ENCODE measurements around the gene HLA-DPA1.
"Not testable (repeated sequence)": the region's sequence is repeated elsewhere in the genome, so short reads cannot be mapped to it uniquely, and the experiment has no call there.

The HLA-DPA1 gene

DNA sequence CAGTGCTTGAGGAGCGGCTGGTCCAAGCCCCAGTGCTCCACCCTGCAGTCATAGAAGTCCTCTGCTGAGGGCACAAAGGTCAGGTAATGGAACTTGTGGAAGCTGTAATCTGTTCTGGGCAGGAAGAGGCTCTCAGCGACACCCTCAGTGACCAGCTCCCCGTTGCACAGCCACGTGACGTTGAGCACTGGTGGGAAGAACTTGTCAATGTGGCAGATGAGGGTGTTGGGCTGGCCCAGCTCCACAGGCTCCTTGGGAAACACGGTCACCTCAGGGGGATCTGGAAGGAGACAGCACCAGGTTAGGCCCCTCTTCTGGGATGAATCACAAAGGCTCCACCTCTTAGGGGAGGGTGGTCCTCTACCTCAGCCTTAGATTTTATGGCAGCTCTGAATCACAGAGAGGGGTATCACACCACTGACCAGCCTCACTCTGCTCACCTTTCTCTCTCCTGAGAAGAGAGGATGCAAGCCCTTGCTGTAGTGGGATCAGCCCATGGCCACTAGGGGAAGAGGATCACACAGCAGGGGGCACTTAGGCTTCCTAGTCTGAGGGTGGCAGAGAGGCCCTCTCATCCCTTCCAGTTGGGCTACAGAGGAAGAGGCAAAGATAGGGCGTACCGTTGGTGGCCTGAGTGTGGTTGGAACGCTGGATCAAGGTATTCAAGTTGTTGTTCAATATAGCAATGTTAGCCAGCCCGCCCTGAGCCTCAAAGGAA, 4.3 kb downstream of the HLA-DPA1 start:
- no peaks in the 10 kb centered on the region for H3K4me1 ChIP-seq (ENCODE audit: insufficient read depth, low read length)
- H3K36me3 ChIP-seq (ENCODE audit: insufficient read depth, low read length), result no peaks in the 10 kb centered on the region
- H2AFZ ChIP-seq (ENCODE audit: low read depth, low read length), result no peak overlapping the region
- no peaks in the 10 kb centered on the region for H3K9me3 ChIP-seq (ENCODE audit: low read length)
- no peak overlapping the region for H3K4me3 ChIP-seq (ENCODE audit: low read length)
- no peaks in the 10 kb centered on the region for H3K27me3 ChIP-seq (ENCODE audit: insufficient read depth, low read length)

DNA sequence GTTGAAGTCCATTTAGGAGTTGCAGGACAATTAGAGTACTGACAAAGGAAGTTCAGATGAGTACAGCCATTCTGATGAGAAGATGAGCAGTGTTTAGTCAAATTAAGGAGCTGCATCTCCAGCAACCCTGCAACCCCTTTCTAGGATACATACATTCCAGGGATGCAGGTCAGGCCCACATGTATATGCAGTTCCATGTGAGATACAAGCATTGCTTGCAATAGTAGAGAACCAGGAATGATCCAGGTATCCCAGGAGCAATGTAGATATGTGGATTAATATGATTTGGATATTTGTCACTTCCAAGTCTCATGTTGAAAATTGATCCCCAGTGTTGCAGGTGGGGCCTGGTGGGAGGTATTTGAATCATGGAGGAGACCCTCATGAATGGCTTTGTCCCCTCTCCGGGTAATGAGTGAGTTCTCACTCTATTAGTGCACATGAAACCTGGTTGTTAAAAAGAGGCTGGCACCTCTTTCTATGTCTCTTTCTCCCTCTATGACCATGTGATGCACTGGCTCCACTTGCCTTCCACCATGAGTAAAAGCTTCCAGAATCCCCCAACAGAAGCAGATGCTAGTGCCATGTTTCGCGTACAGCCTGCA, 6.4 kb downstream of the HLA-DPA1 start:
- H3K4me3 ChIP-seq (ENCODE audit: low read length), result no peak overlapping the region
- no peaks in the 10 kb centered on the region for H3K9me3 ChIP-seq (ENCODE audit: low read length)
- H3K36me3 ChIP-seq (ENCODE audit: insufficient read depth, low read length), result no peaks in the 10 kb centered on the region
- H2AFZ ChIP-seq (ENCODE audit: low read depth, low read length), result no peak overlapping the region
- no peaks in the 10 kb centered on the region for H3K27me3 ChIP-seq (ENCODE audit: insufficient read depth, low read length)
- no peaks in the 10 kb centered on the region for H3K4me1 ChIP-seq (ENCODE audit: insufficient read depth, low read length)

DNA sequence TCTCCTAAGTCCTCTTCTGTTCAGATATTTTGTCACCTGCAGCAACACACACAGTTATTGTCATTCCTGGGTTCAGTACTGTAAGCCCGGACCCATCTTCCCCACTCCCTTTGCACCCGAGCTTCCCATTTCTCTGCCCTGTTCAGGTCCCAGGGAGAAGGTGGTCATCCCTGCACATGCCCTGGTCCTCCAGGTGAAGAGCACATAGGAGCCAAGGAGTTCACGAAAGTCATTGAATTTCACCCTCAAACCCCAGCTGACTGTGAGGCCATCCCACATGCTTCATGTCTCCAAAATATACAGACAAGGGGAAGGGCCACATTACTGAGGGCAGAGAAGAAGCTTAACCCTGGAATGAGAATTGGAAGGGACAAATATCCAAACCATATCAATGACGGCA, 8.1 kb downstream of the HLA-DPA1 start:
- Histone ChIP-seq H3K9me3 (ENCODE audit: low read length) (no peaks in the 10 kb centered on the region), H3K4me1 (ENCODE audit: insufficient read depth, low read length) (no peaks in the 10 kb centered on the region), H3K36me3 (ENCODE audit: insufficient read depth, low read length) (no peaks in the 10 kb centered on the region), H3K4me3 (ENCODE audit: low read length) (no peak overlapping the region), H3K27me3 (ENCODE audit: insufficient read depth, low read length) (no peaks in the 10 kb centered on the region), H2AFZ (ENCODE audit: low read depth, low read length) (no peak overlapping the region)

DNA sequence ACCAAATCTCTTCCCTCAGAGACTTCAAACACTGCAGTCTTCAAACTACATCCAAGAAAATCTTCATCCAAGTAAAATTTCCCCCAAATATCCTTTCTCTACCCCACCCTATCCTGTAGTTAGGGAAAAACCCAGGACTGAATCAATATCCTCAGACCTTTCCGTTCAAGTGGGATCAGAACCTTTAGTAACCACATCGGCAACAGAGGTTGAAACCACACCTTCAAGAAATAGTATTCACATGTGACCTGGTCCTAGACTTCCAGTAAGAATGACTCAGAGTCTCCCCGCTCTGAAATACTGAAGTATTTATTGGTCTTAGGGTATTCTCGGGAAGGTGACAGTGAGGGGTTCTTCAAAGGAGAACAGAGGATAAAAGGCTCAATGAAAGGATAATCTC, 8.7 kb downstream of the HLA-DPA1 start:
- no peaks in the 10 kb centered on the region for H3K9me3 ChIP-seq (ENCODE audit: low read length)
- H3K36me3 ChIP-seq (ENCODE audit: insufficient read depth, low read length), result no peaks in the 10 kb centered on the region
- no peak overlapping the region for H2AFZ ChIP-seq (ENCODE audit: low read depth, low read length)
- H3K27me3 ChIP-seq (ENCODE audit: insufficient read depth, low read length), result no peaks in the 10 kb centered on the region
- no peaks in the 10 kb centered on the region for H3K4me1 ChIP-seq (ENCODE audit: insufficient read depth, low read length)
- no peak overlapping the region for H3K4me3 ChIP-seq (ENCODE audit: low read length)

DNA sequence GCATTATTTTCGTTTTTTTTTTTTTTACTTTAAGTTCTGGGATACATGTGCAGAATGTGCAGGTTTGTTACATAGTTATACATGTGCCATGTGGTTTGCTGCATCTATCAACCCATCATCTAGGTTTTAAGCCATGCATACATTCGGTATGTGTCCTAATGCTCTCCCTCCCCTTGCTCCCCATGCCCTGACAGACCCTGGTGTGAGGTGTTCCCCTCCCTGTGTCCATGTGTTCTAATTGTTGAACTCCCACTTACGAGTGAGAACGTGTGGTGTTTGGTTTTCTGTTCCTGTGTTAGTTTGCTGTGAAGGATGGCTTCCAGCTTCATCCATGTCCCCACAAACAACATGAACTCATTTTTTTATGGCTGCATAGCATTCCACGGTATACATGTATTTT, 10.0 kb downstream of the HLA-DPA1 start:
- H3K27me3 ChIP-seq (ENCODE audit: insufficient read depth, low read length); H3K4me3 ChIP-seq (ENCODE audit: low read length); H3K9me3 ChIP-seq (ENCODE audit: low read length); H3K4me1 ChIP-seq (ENCODE audit: insufficient read depth, low read length); H3K36me3 ChIP-seq (ENCODE audit: insufficient read depth, low read length); H2AFZ ChIP-seq (ENCODE audit: low read depth, low read length): not testable (repeated sequence)

DNA sequence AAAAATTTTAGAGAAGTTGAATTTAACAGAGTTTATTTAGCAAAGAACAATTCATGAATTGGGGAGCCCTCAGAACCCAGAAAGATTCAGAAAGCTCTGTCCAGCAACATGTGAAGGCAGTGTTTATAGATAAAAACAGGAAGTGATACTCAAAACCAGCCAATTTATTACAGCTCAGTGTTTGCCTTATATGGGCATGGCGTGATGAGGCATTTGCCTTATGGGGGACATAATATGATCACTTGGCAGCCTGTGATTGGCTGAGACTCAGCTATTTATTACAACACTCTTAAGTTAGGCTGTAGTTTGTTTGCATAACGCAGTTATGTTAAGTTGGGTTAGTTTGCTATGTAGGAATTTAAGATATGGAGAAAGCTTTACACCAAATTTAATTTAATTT, 11.5 kb downstream of the HLA-DPA1 start:
- Histone ChIP-seq H3K4me1 (ENCODE audit: insufficient read depth, low read length) (no peaks in the 10 kb centered on the region), H3K4me3 (ENCODE audit: low read length) (no peak overlapping the region), H3K36me3 (ENCODE audit: insufficient read depth, low read length) (no peaks in the 10 kb centered on the region), H3K27me3 (ENCODE audit: insufficient read depth, low read length) (peaks cover 4% of the 10 kb centered on the region), H2AFZ (ENCODE audit: low read depth, low read length) (no peak overlapping the region), H3K9me3 (ENCODE audit: low read length) (no peaks in the 10 kb centered on the region)

DNA sequence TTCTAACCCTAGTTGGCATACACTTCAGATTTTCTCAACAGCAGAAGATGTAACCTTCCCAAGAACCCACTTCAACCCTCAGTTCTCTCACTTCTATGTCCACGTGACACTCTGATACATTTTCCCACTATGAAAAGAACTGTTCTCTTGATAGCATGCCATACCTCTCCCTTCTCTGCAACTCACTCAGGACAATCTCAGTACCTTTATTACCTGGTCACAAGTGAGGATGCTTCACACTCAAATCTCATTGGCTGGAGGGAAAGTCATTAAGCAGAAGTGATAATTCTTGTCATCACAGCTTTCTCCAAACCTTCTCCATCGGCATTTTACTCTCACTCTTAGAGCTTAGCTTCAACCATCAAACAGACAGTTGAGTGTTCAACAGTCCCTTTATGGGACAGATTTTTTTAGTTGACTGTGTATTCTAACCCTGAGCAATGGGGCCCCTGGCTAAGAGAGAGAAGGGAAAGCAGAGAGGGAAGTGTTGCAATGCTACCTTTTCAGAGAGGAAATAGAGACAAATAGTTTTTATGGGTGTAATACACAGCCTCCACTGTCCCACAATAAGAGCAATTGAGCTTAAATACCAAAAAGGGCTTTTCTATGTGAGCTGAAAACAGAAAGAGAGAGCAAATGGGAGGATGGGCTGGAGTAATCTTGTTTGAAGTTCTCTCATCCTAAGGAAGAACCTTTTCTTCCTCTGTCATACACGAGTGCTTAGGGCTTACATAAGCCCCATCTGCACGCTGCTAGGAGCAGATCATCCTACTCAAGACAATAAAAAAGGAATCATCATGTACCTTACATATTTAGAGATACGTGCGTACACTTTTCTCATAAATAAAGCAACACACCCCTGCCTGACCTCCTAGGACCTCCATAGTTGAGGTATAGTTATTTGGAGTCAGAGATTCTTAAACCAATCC, 16.0 kb downstream of the HLA-DPA1 start:
- Histone ChIP-seq H3K4me1 (ENCODE audit: insufficient read depth, low read length) (no peaks in the 10 kb centered on the region), H3K27me3 (ENCODE audit: insufficient read depth, low read length) (peaks cover 14% of the 10 kb centered on the region), H3K4me3 (ENCODE audit: low read length) (no peak overlapping the region), H2AFZ (ENCODE audit: low read depth, low read length) (no peak overlapping the region), H3K9me3 (ENCODE audit: low read length) (no peaks in the 10 kb centered on the region), H3K36me3 (ENCODE audit: insufficient read depth, low read length) (no peaks in the 10 kb centered on the region)

DNA sequence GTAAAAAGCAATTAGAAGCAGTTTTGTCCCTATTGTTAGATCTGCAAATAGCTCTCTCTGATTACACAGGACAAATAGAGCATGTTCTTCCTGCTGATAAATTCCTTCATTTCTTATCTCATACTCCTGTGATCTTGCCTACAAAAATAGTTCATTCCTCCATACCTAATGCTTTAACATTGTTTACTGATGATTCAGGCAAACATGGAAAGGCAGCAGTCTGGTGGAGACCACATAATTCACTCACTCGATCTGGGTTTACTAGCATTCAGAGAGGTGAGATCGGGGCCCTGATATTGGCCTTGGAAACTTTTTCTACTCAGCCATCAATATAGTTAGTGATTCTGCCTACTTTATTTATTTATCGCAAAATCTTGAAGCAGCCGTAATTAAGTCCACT, 20.2 kb downstream of the HLA-DPA1 start:
- Histone ChIP-seq H3K9me3 (ENCODE audit: low read length) (no peaks in the 10 kb centered on the region), H2AFZ (ENCODE audit: low read depth, low read length) (no peak overlapping the region), H3K4me1 (ENCODE audit: insufficient read depth, low read length) (peaks cover 17% of the 10 kb centered on the region)

DNA sequence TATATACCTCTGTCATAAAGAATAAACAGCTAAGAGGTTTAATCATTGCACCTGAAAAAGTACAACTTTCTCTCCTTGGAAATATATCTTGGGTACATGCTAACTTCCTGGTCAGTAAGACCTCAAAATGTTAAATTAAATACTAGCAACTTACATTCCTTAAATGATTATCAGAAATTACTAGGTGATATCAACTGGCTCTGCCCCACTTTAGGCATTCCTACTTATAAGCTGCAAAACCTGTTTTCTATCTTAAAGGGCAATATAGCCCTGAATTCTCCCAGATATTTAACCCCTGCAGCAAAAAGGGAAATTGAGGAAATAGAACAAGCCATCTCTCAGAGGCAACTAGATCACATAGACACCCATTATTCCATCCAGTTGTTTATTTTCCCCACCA, 20.8 kb downstream of the HLA-DPA1 start:
- Histone ChIP-seq H2AFZ (ENCODE audit: low read depth, low read length) (no peak overlapping the region), H3K9me3 (ENCODE audit: low read length) (no peaks in the 10 kb centered on the region), H3K27me3 (ENCODE audit: insufficient read depth, low read length) (peaks cover 23% of the 10 kb centered on the region), H3K36me3 (ENCODE audit: insufficient read depth, low read length) (no peaks in the 10 kb centered on the region), H3K4me3 (ENCODE audit: low read length) (no peak overlapping the region), H3K4me1 (ENCODE audit: insufficient read depth, low read length) (peaks cover 17% of the 10 kb centered on the region)

More for the DNA sequence above, 20.2 kb downstream of the HLA-DPA1 start:
- Histone ChIP-seq H3K36me3 (ENCODE audit: insufficient read depth, low read length) (no peaks in the 10 kb centered on the region), H3K27me3 (ENCODE audit: insufficient read depth, low read length) (peaks cover 23% of the 10 kb centered on the region), H3K4me3 (ENCODE audit: low read length) (no peak overlapping the region)

DNA sequence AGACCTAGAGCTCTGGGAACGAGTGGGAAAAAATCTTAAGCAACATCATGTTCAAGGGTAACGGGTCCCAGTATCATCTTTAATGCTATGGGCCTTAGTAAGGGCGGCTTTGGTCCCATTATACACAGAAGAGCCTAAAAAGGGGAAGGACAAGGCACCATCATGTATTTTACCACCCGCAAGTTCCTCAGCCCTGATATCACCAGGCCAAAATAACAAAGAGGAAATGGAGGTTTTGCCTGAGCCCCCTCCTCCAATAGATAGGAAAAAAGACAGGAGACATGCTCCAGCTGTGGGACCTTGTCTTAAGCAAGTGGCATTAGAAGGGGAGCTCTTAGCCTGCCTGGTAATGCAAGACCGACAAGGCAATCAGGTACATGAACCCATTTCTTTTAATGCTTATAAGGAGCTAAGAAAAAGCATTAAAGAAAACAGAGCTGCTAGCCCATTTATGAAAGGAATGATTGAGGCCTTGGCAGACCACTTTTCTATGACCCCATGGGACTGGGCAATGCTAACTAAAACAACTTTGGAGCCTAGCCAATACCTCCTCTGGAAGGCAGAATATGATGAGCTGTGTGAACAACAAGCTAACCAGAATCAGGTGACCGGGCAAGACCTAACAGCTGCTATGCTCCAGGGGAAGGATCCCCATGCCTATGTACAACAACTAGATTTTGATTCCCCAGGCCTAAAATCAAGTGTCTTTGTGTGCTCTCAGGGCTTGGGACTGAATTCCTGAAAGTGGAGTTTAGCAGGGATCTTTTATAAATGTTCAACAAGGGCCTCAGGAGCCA, 23.2 kb downstream of the HLA-DPA1 start:
- H2AFZ ChIP-seq (ENCODE audit: low read depth, low read length), result no peak overlapping the region
- peaks cover 9% of the 10 kb centered on the region for H3K27me3 ChIP-seq (ENCODE audit: insufficient read depth, low read length)
- no peaks in the 10 kb centered on the region for H3K9me3 ChIP-seq (ENCODE audit: low read length)
- no peak overlapping the region for H3K4me3 ChIP-seq (ENCODE audit: low read length)
- peaks cover 17% of the 10 kb centered on the region for H3K4me1 ChIP-seq (ENCODE audit: insufficient read depth, low read length)
- H3K36me3 ChIP-seq (ENCODE audit: insufficient read depth, low read length), result no peaks in the 10 kb centered on the region

DNA sequence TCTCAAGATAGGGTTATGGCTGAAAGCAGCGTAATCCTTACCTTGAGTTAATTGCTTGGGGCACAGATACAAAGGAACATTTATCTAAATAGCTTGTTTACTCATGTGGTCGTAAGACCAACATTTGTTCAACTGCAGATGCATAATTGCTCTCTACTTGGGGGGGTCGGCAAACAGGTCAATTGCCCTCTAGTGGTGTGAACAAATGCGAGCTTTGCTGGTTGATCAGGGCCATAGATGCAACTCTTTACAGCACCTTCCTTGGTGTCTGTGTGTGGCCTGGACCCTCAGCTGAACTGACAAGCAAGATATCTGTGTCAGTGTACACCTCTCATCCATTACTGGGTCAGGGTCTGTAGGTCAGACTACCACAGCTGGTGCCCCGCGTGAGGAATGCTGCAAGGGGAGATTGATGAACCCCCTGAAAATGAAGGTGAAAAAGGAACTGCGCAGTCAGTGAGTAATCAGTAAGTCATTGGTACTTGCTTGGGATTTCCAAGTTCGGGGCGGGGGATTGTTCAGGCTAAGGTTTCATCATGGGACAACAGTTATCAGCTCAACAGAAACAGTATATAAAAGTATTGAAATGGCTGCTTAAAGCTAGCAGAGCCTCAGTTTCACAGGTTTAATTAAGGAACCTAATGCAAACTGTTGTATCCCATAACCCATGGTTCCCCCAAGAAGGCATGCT, 24.0 kb downstream of the HLA-DPA1 start:
- Histone ChIP-seq H3K9me3 (ENCODE audit: low read length) (no peaks in the 10 kb centered on the region), H3K4me3 (ENCODE audit: low read length) (no peak overlapping the region), H3K36me3 (ENCODE audit: insufficient read depth, low read length) (no peaks in the 10 kb centered on the region), H3K27me3 (ENCODE audit: insufficient read depth, low read length) (peaks cover 9% of the 10 kb centered on the region), H3K4me1 (ENCODE audit: insufficient read depth, low read length) (peaks cover 17% of the 10 kb centered on the region), H2AFZ (ENCODE audit: low read depth, low read length) (no peak overlapping the region)

DNA sequence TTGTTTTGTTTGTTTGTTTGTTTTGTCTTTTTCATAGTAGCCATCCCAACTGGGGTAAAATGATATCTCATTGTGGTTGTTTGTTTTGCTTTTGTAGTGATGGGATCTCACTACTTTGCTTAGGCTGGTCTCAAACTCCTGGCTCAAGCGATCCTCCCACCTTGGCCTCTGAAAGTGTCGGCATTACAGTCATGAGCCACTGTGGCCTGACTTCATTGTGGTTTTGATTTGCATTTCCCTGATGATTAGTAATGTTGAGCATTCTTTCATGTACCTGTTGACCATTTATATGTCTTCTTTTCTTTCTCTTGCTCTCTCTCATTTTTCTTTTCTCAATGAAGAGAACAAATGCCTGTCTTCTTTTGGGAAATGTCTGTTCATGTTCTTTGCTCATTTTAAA, 33.3 kb downstream of the HLA-DPA1 start:
- Histone ChIP-seq H2AFZ (ENCODE audit: low read depth, low read length) (no peak overlapping the region), H3K4me3 (ENCODE audit: low read length) (no peak overlapping the region), H3K36me3 (ENCODE audit: insufficient read depth, low read length) (no peaks in the 10 kb centered on the region), H3K9me3 (ENCODE audit: low read length) (no peaks in the 10 kb centered on the region), H3K27me3 (ENCODE audit: insufficient read depth, low read length) (peaks cover 4% of the 10 kb centered on the region), H3K4me1 (ENCODE audit: insufficient read depth, low read length) (no peaks in the 10 kb centered on the region)
